K562 (cell line): Measurements from ENCODE around the gene FAR1. TPM values are rescaled to one million over a fixed set of nuclear protein-coding genes. Genes with fewer than 3 reads are reported as not detected.

ENCODE experiments used
- ATAC-seq: fragments of 200-7000 bp; cut with Tn5 transposase; 3 replicates; pipeline ENCODE4 v1.9.1; 2020; ENCODE audit warnings: moderate library complexity
- BruUV-seq: library from RNA; stranded (reverse); fragments of 400-500 nt; replicated peaks from 2 replicates; lab custom pipeline; 2021; lab: Mats Ljungman, UMichigan
- CTCF ChIA-PET: fragments of 300-600 bp; formaldehyde crosslinking; extraction: SDS; loops from one replicate; lab custom pipeline; 2021; ENCODE audit warnings: low intra/inter-chr PET ratio; lab: Yijun Ruan, JAX
- POLR2A ChIA-PET: fragments of 300-600, 350-650 bp; sonication (Branson Sonifier 250); formaldehyde crosslinking; extraction: SDS; loops from one replicate; lab custom pipeline; 2021; ENCODE audit warnings: antibody characterized with exemption, inconsistent platforms; lab: Yijun Ruan, JAX
- DNase-seq, 4 experiments: peaks; one replicate each; pipeline versions ENCODE4 v3.0.0 to v3.0.0-alpha.2; 2011 to 2018; ENCODE audit warnings: low spot score in 3 of 4, mixed read lengths in 3 of 4; ENCODE audit errors: extremely low read depth in 1 of 4
- FAIRE-seq: peaks from 2 replicates; lab custom pipeline; 2011; peaks lifted over from hg19 to GRCh38; lab: Jason Lieb, UNC
- H2AFZ ChIP-seq: 2 replicates; pipeline ENCODE4 v1.6.0; 2011; ENCODE audit warnings: low read depth, low read length, control low read depth, inconsistent platforms
- H3K27ac ChIP-seq: fragments of 200-600 bp; 3 replicates; pipeline ENCODE4 v1.8.0; 2011; ENCODE audit warnings: low read depth, mild to moderate bottlenecking, control low read depth, inconsistent platforms, low read length, moderate library complexity, mixed read lengths; ENCODE audit errors: extremely low read depth
- H3K27me3 ChIP-seq, 2 experiments: fragments of 300-600 bp in 1 of 2; 2 replicates in 1 of 2; 3 replicates in 1 of 2; pipeline versions ENCODE4 v1.6.0 to v1.8.0; 2011; ENCODE audit warnings: inconsistent platforms in 2 of 2, low read length in 2 of 2, mild to moderate bottlenecking in 1 of 2, mixed read lengths in 1 of 2, moderate library complexity in 1 of 2; ENCODE audit not compliant: control insufficient read depth in 2 of 2, insufficient read depth in 2 of 2
- H3K36me3 ChIP-seq: fragments of 300-600 bp; 3 replicates; pipeline ENCODE4 v1.8.0; 2011; ENCODE audit warnings: mild to moderate bottlenecking, low read length, inconsistent platforms; ENCODE audit not compliant: control insufficient read depth, insufficient read depth
- H3K4me1 ChIP-seq, 2 experiments: fragments of 200-600 bp in 1 of 2; replicated peaks in 1 of 2; 2 replicates in 1 of 2; 3 replicates in 1 of 2; pipeline versions ENCODE4 v1.5.1 to v1.8.0; 2011; ENCODE audit warnings: inconsistent platforms in 2 of 2, low read length in 2 of 2, mild to moderate bottlenecking in 1 of 2, mixed read lengths in 1 of 2, moderate library complexity in 1 of 2; ENCODE audit not compliant: control insufficient read depth in 2 of 2, insufficient read depth in 2 of 2
- H3K4me2 ChIP-seq: 2 replicates; pipeline ENCODE4 v1.6.1; 2011; ENCODE audit warnings: low read length, control low read depth, inconsistent platforms, mixed read lengths; ENCODE audit not compliant: insufficient read depth
- H3K4me3 ChIP-seq: fragments of 200-600 bp; sonication (generic), shearing (Covaris generic); 2 replicates; pipeline ENCODE4 v1.5.1; 2016; ENCODE audit warnings: control low read depth, inconsistent platforms
- H3K79me2 ChIP-seq: fragments of 200-600 bp; 3 replicates; pipeline ENCODE4 v1.8.0; 2011; ENCODE audit warnings: low read length, inconsistent platforms; ENCODE audit not compliant: control insufficient read depth, insufficient read depth
- H3K9ac ChIP-seq, 2 experiments: 2 replicates each; pipeline versions ENCODE4 v1.6.0 to v1.6.1; 2011; ENCODE audit warnings: low read depth in 2 of 2, low read length in 2 of 2, control low read depth in 1 of 2, inconsistent platforms in 1 of 2, mild to moderate bottlenecking in 1 of 2, mixed read lengths in 1 of 2; ENCODE audit not compliant: insufficient read depth in 1 of 2
- H3K9me1 ChIP-seq: one replicate; pipeline ENCODE4 v1.6.0; 2011; ENCODE audit warnings: inconsistent platforms, mild to moderate bottlenecking, low read length, moderate library complexity; ENCODE audit not compliant: control insufficient read depth, insufficient read depth
- H3K9me3 ChIP-seq: replicated peaks from 2 replicates; pipeline ENCODE4 v1.5.1; 2011; ENCODE audit warnings: low read depth, low read length, inconsistent platforms; ENCODE audit not compliant: control insufficient read depth, insufficient read depth
- H4K20me1 ChIP-seq: replicated peaks from 2 replicates; pipeline ENCODE4 v1.6.1; 2011; ENCODE audit warnings: low read length, inconsistent platforms, mixed read lengths; ENCODE audit not compliant: control insufficient read depth, insufficient read depth
- CSDE1 ChIP-seq, 2 experiments: fragments of 450-650 bp; IDR thresholded peaks; 2 replicates each; pipeline ENCODE4 v1.6.1; 2016; ENCODE audit warnings: mild to moderate bottlenecking in 1 of 2
- ELF2 ChIP-seq: fragments of 250-450 bp; sonication (Bioruptor Pico); IDR thresholded peaks from 2 replicates; pipeline ENCODE4 v1.5.0; 2021; ENCODE audit warnings: mild to moderate bottlenecking
- LEF1 ChIP-seq: fragments of 450-650 bp; IDR thresholded peaks from 2 replicates; pipeline ENCODE4 v1.6.1; 2016; ENCODE audit warnings: mild to moderate bottlenecking
- NFATC3 ChIP-seq: fragments of 450-650 bp; IDR thresholded peaks from 2 replicates; pipeline ENCODE4 v1.6.1; 2017; ENCODE audit warnings: mild to moderate bottlenecking
- NFE2L1 ChIP-seq: fragments of 450-650 bp; IDR thresholded peaks from 2 replicates; pipeline ENCODE4 v1.6.1; 2016; ENCODE audit warnings: missing genetic modification characterization, low read depth, mild to moderate bottlenecking, missing compliant biosample characterization, moderate library complexity, borderline replicate concordance
- NR2F6 ChIP-seq: fragments of 450-650 bp; formaldehyde crosslinking; IDR thresholded peaks from 2 replicates; pipeline ENCODE4 v1.4.0; 2020; ENCODE audit warnings: mild to moderate bottlenecking
- PHF20 ChIP-seq: fragments of 450-650 bp; IDR thresholded peaks from 2 replicates; pipeline ENCODE4 v1.6.1; 2018; ENCODE audit not compliant: partially characterized antibody
- SAFB ChIP-seq: fragments of 200-400 bp; formaldehyde crosslinking; IDR thresholded peaks from 2 replicates; pipeline ENCODE4 v1.6.1; 2017; ENCODE audit warnings: low read depth, low read length, borderline replicate concordance
- SFPQ ChIP-seq: fragments of 200-400 bp; formaldehyde crosslinking; IDR thresholded peaks from 2 replicates; pipeline ENCODE4 v1.6.1; 2017; ENCODE audit warnings: mild to moderate bottlenecking, low read depth, low read length, moderate library complexity
- SIRT6 ChIP-seq: IDR thresholded peaks from one replicate; pipeline ENCODE4 v1.6.1; 2012; ENCODE audit warnings: low read depth, mild to moderate bottlenecking, control low read depth, inconsistent platforms, low read length, moderate library complexity
- SNIP1 ChIP-seq: fragments of 450-650 bp; IDR thresholded peaks from 2 replicates; pipeline ENCODE4 v1.7.1; 2017; ENCODE audit warnings: low read depth, mild to moderate bottlenecking
- ZNF140 ChIP-seq: fragments of 250-450 bp; sonication (Bioruptor Pico); IDR thresholded peaks from 2 replicates; pipeline ENCODE4 v1.8.0; 2021; ENCODE audit warnings: moderate library complexity, mild to moderate bottlenecking, inconsistent platforms
- ZNF282 ChIP-seq: sonication (generic); formaldehyde crosslinking; IDR thresholded peaks from 2 replicates; pipeline ENCODE4 v1.8.1; 2023; ENCODE audit warnings: missing genetic modification reagents
- ZNF668 ChIP-seq: fragments of 250-450 bp; sonication (Bioruptor Pico); IDR thresholded peaks from 2 replicates; pipeline ENCODE4 v1.8.0; 2022; ENCODE audit warnings: mild to moderate bottlenecking, inconsistent platforms
- WGBS: fragments of 100-300 bp; shearing (Covaris generic); methylation state at CpG from one replicate; pipeline ENCODE4 v1.1.6; 2016; ENCODE audit warnings: low coverage, mixed read lengths; ENCODE audit not compliant: insufficient coverage; ENCODE audit errors: missing lambda C conversion rate; 5-methylcytosine and 5-hydroxymethylcytosine counted together
- in situ Hi-C: fragments of 300-500 bp; cut with MboI; formaldehyde crosslinking; loops from 4 replicates; pipeline ENCODE4 v1.15.0; 2018; ENCODE audit warnings: inconsistent platforms, mixed read lengths
- intact Hi-C: fragments of 100-400 bp; cut with micrococcal nuclease; formaldehyde crosslinking; loops from 2 replicates; pipeline ENCODE4 v1.14.2; 2022
- polyA plus RNA-seq, 8 experiments: library from polyadenylated mRNA; depleted of rRNA in 4 of 8; stranded (reverse) in 5 of 8; unstranded in 3 of 8; fragments of >200 nt; fragmentation: Nextera tagmentation in 2 of 8; fragmentation: Illumina TruSeq in 1 of 8; extraction: Ambion mirVana in 2 of 8; extraction: Trizol in 1 of 8; gene quantifications; 2 replicates each; pipeline versions ENCODE4 v1.2.1 to v1.2.3, GENCODE V29; 2011 to 2014; ENCODE audit warnings: inconsistent platforms in 1 of 8, missing spikeins in 1 of 8
- total RNA-seq, 7 experiments: library from RNA; depleted of rRNA in 6 of 7; stranded (reverse); fragments of >200 nt in 6 of 7; fragmentation: Illumina TruSeq in 2 of 7; extraction: Trizol in 2 of 7; gene quantifications; 2 replicates each; pipeline versions ENCODE4 v1.2.1 to v1.2.3, GENCODE V29; 2011 to 2021; ENCODE audit warnings: low replicate concordance in 1 of 7
- TF ChIP-seq, protein P1 (sequence below): fragments of 450-650 bp; formaldehyde crosslinking; IDR thresholded peaks from 2 replicates; pipeline ENCODE4 v1.4.0; 2020; ENCODE audit warnings: mild to moderate bottlenecking, moderate library complexity
- TF ChIP-seq, protein P2 (sequence below): fragments of 450-650 bp; formaldehyde crosslinking; IDR thresholded peaks from 2 replicates; pipeline ENCODE4 v1.4.0; 2022; ENCODE audit warnings: missing genetic modification characterization
- TF ChIP-seq, protein P3 (sequence below): fragments of 450-650 bp; IDR thresholded peaks from 2 replicates; pipeline ENCODE4 v1.7.1; 2018; ENCODE audit warnings: mild to moderate bottlenecking, low read depth; ENCODE audit not compliant: partially characterized antibody

The FAR1 gene
- total and polyA plus RNA-seq, 9 of the 15 experiments (the other 6 are each of a cell fraction or from before 2014, with no cell fraction given), result 17.7 to 88.2 (median 52.6) TPM

- no peak overlapping the region for H2AFZ ChIP-seq
- peaks cover 5% of the 10 kb centered on the region; the same call in 1 of the 2 replicates for H4K20me1 ChIP-seq
- no peak overlapping the region for H3K9ac ChIP-seq
- H3K4me2 ChIP-seq, result no peak overlapping the region
- ChIA-PET CTCF (no interaction called here), POLR2A (interaction anchor here (0.8 to 1.9 kb wide), 3 partner anchors 9 to 10 kb away, joined by 3 to 7 read pairs (median 5); no protein-coding TSS in a partner anchor)
- in situ Hi-C loops, result no loop called here
- H3K27me3 ChIP-seq, result no peaks in the 10 kb centered on the region
- intact Hi-C loops, result no loop called here
- ATAC-seq, result no peak
- H3K9me1 ChIP-seq, result no peaks in the 10 kb centered on the region
- no peak overlapping the region for H3K4me3 ChIP-seq
- BruUV-seq, result no TSS peak
- H3K27ac ChIP-seq, result no peak overlapping the region
- no peak for FAIRE-seq
- H3K4me1 ChIP-seq, result no peaks in the 10 kb centered on the region; a peak in 1 of 5 replicates
- H3K79me2 ChIP-seq, result peaks cover 98% of the 10 kb centered on the region
- no peak for DNase-seq
- 89% methylated on average over 2 of the region's 2 CpGs for WGBS
- H3K36me3 ChIP-seq, result peaks cover 2% of the 10 kb centered on the region; the same call in 2 of the 3 replicates
- no peaks in the 10 kb centered on the region for H3K9me3 ChIP-seq
- TF ChIP-seq SIRT6, result no peak
- no peak for TF ChIP-seq PHF20
- TF ChIP-seq CSDE1 (IDR thresholded peaks at IDR 0.05), result no peak
- TF ChIP-seq NR2F6 (CRISPR knock-in tag), result no peak
- no peak for TF ChIP-seq SAFB
- TF ChIP-seq, protein P1, sequence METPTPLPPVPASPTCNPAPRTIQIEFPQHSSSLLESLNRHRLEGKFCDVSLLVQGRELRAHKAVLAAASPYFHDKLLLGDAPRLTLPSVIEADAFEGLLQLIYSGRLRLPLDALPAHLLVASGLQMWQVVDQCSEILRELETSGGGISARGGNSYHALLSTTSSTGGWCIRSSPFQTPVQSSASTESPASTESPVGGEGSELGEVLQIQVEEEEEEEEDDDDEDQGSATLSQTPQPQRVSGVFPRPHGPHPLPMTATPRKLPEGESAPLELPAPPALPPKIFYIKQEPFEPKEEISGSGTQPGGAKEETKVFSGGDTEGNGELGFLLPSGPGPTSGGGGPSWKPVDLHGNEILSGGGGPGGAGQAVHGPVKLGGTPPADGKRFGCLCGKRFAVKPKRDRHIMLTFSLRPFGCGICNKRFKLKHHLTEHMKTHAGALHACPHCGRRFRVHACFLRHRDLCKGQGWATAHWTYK (CRISPR knock-in tag), result no peak
- no peak for TF ChIP-seq SNIP1
- no peak for TF ChIP-seq ZNF282 (CRISPR knock-in tag)
- no peak for TF ChIP-seq ZNF140 (CRISPR knock-in tag)
- TF ChIP-seq LEF1, result no peak
- no peak for TF ChIP-seq ELF2 (CRISPR knock-in tag)
- no peak for TF ChIP-seq NFE2L1 (tag)
- no peak for TF ChIP-seq SFPQ
- TF ChIP-seq, protein P2, sequence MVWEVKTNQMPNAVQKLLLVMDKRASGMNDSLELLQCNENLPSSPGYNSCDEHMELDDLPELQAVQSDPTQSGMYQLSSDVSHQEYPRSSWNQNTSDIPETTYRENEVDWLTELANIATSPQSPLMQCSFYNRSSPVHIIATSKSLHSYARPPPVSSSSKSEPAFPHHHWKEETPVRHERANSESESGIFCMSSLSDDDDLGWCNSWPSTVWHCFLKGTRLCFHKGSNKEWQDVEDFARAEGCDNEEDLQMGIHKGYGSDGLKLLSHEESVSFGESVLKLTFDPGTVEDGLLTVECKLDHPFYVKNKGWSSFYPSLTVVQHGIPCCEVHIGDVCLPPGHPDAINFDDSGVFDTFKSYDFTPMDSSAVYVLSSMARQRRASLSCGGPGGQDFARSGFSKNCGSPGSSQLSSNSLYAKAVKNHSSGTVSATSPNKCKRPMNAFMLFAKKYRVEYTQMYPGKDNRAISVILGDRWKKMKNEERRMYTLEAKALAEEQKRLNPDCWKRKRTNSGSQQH, result no peak
- no peak for TF ChIP-seq NFATC3
- TF ChIP-seq, protein P3, sequence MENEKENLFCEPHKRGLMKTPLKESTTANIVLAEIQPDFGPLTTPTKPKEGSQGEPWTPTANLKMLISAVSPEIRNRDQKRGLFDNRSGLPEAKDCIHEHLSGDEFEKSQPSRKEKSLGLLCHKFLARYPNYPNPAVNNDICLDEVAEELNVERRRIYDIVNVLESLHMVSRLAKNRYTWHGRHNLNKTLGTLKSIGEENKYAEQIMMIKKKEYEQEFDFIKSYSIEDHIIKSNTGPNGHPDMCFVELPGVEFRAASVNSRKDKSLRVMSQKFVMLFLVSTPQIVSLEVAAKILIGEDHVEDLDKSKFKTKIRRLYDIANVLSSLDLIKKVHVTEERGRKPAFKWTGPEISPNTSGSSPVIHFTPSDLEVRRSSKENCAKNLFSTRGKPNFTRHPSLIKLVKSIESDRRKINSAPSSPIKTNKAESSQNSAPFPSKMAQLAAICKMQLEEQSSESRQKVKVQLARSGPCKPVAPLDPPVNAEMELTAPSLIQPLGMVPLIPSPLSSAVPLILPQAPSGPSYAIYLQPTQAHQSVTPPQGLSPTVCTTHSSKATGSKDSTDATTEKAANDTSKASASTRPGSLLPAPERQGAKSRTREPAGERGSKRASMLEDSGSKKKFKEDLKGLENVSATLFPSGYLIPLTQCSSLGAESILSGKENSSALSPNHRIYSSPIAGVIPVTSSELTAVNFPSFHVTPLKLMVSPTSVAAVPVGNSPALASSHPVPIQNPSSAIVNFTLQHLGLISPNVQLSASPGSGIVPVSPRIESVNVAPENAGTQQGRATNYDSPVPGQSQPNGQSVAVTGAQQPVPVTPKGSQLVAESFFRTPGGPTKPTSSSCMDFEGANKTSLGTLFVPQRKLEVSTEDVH, result no peak
- no peak for TF ChIP-seq ZNF668 (CRISPR knock-in tag)
These were observed 11.3 kb downstream of the FAR1 start for GRCh38 chr11:13679768-13680167.
